HG03097 (cell line): ENCODE data around the gene KCNK4.

Experiments used
- ATAC-seq: cut with Tn5 transposase; IDR thresholded peaks from one replicate; pipeline ENCODE4 v1.9.1; 2021; ENCODE audit not compliant: unreplicated experiment, low FRiP score

Gene KCNK4

DNA sequence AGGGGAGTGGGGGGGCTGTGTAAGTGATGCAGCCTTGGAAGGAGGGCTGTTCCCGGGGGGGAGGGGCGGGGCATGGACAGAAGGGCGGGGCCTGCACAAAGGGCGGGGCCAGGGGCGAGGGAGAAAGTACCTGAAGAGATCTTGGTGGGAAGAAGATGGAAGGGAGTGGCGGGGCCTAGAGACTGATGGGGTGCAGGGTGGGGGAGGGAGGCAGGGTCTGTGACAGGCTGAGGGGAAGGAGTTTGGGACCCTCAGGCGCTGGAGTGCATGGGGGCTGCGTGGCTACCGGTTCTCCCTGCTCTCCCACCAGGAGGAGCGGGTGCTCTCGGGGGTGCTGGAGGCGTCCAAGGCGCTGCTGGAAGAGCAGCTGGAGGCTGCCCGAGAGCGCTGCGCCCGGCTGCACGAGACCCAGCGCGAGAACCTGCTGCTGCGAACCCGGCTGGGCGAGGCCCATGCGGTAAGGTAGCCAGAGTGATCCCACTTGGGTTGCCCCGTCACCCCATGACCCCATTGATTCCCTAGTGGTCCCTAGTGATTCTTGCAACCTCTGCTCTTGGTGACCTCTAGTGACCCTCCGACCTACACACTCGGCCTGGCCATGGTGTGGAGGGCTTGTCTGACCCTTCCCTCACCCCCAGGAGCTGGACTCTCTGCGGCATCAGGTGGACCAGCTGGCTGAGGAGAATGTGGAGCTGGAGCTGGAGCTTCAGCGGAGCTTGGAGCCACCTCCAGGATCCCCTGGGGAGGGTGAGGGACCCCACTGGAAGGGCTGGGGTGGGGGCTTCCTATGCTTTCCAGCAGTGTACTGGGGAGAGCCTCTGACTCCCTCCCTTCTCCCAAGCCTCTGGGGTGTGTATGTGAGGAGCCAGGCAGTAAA is 52.0 kb downstream of the KCNK4 start:
- no peak for ATAC-seq

DNA sequence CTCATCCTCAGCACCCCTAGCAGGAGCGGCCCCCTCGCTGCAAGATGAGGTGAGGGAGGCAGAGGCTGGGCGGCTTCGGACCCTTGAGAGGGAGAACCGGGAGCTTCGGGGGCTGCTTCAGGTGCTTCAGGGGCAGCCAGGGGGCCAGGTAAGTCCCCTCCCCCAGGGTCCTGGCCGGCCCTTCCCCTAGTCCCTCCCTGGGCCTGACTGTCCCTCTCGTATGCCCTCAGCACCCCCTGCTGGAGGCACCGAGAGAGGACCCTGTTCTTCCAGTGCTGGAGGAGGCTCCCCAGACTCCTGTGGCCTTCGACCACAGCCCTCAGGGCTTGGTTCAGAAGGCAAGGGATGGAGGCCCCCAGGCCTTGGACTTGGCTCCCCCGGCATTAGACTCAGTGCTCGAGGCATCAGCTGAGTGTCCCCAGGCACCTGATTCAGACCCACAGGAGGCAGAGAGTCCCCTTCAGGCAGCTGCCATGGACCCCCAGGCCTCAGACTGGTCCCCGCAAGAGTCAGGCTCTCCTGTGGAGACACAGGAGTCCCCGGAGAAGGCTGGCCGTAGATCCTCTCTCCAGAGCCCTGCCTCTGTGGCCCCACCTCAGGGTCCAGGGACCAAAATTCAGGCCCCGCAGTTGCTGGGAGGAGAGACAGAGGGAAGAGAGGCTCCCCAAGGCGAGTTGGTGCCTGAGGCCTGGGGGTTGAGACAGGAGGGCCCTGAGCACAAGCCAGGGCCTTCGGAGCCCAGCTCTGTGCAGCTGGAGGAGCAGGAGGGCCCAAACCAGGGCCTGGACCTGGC is 52.9 kb downstream of the KCNK4 start:
- ATAC-seq = no peak

DNA sequence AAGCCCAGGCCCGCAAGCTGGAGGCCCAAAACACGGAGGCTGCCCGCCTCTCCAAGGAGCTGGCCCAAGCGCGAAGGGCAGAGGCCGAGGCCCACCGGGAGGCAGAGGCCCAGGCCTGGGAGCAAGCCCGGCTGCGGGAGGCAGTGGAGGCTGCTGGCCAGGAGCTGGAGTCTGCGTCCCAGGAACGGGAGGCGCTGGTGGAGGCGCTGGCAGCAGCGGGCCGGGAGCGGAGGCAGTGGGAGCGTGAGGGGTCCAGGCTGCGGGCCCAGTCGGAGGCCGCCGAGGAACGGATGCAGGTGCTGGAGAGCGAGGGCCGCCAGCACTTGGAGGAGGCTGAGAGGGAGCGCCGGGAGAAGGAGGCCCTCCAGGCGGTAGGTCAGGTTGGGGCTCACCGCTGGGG is 53.7 kb downstream of the KCNK4 start:
- no peak for ATAC-seq

DNA sequence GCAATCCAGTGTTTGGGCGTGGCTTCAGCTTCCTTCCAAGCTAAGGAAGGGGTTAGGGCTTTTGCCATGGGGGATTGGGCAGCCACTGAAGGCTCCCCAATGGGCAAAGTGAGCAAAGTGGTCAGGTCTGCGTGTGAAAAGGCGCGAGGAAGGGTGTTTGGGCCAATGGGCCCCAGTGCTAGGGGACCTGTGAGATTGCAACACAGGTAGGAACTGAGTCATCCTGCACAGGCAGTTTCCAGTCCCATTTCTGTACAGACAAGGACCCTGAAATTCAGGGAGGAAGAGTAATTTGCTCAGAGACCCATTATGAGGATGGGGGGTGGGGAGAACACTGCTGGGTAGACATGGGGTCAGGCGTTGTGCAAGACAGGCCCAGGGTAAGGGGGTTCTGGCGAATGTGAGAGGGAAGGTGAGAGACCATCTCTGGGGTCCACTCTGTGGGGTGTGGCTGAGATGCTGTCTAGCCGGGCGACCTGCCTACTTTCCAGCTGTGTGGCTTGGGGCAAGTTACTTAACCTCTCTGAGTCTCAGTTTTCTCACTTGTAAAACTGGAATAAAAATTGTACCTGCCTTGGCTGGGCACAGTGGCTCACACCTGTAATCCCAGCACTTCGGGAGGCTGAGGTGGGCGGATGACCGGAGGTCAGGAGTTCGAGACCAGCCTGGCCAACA is 56.2 kb downstream of the KCNK4 start:
- no peak for ATAC-seq

DNA sequence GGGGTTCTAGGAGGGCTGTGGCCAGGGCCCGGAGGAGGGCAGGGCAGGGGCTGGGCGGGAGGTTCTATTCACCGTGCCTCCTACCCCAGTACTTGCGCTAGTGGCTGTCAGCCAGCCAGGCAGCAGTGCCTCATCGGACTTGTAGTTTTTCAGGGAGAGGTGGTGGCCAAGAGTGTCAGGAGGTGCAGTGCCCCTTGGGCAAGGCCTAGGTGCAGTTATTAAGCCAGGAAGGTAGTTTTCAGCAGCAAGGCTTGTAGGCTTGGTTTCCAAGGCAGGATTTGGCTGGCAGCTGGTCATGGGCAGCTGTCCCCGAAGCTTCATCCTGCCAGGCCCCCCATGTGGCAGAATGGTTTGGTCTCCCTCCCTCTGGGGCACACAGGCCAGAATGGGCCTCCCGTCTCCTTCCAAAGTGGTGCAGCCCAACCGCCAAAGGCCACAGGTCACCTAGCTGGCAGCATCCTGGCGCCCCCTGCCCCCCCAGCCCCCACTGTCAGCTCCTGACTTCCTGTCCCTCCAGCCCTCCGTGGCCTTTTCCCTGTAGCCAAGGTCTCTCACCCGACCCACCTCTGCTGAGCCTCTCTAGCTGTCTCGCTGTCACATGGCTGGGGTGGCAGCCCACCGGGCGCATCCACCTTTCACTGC is 57.4 kb downstream of the KCNK4 start:
- no peak for ATAC-seq

DNA sequence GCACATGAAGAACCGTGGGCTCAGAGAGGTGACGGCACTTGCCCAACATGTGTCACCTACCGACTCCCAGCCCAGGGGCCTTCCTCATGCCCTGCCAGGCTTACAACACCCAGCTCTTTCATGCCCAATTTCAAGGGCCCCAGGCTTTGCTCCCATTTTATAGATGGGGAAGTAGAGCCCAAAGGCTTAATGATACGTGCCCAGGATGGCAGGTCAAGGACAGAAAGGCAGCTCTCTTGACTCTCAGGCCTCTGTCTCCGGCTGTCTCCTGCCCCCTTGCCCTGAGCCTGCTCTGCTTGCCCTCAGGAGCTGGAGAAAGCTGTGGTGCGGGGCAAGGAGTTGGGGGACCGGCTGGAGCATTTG is 57.9 kb downstream of the KCNK4 start:
- ATAC-seq = no peak

DNA sequence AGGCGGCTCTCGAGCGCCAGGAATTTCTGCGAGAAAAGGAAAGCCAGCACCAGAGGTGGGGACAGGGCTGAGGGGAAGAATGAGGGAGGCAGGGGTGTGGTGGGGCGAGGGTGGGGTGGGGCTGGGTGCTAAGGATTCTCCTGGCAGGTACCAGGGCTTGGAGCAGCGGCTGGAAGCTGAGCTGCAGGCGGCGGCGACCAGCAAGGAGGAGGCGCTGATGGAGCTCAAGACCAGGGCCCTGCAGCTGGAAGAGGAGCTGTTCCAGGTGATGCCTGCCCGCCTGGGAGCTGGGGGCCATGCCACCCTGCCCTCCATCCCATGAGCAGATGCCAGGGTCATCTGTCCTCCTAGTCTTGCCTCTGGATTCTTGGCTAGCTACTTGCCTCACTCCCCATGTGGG is 58.3 kb downstream of the KCNK4 start:
- ATAC-seq = no peak
